IPS-11a (cell line): Measurements from ENCODE around the gene AHNAK.
"Not testable (repeated sequence)": the region's sequence is repeated elsewhere in the genome, so short reads cannot be mapped to it uniquely, and the experiment has no call there.

ENCODE experiments used
- H3K4me3 ChIP-seq: one replicate; pipeline ENCODE4 v1.5.1; 2013; ENCODE audit warnings: low read depth, low read length, control low read depth

AHNAK gene

GRCh38 chr11:62572431-62572830 is 25.8 kb upstream of the AHNAK start:
- H3K4me3 ChIP-seq: peak overlapping the region; percentile 98

DNA sequence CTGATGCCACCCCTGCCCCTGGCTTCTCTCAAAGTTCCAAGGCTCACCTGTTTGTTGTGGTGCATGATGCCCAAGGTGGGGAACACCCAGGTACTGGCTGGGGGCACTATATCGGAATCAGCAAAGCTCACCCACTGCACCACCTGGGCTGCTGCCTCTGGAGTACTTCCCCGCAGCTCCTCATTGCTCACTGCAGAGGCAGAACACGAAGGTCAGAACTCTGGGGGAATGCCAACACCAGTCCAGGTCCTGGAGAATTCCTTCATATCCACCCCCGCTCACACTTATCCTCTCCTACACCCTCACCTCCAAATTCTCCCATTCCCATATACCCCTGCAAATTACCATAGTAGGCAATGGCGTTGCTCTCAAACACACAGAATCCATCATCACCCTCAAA is 24.9 kb upstream of the AHNAK start:
- H3K4me3 ChIP-seq: not testable (repeated sequence)

GRCh38 chr11:62570903-62571302 is 24.3 kb upstream of the AHNAK start:
- H3K4me3 ChIP-seq: not testable (repeated sequence)

- no peak overlapping the region for H3K4me3 ChIP-seq
Observed at GRCh38 chr11:62569611-62570010, 23.0 kb upstream of the AHNAK start.

GRCh38 chr11:62567018-62567633 is 20.5 kb upstream of the AHNAK start:
- H3K4me3 ChIP-seq: no peak overlapping the region

- no peak overlapping the region for H3K4me3 ChIP-seq
Observed at GRCh38 chr11:62566247-62566646, 19.6 kb upstream of the AHNAK start.

DNA sequence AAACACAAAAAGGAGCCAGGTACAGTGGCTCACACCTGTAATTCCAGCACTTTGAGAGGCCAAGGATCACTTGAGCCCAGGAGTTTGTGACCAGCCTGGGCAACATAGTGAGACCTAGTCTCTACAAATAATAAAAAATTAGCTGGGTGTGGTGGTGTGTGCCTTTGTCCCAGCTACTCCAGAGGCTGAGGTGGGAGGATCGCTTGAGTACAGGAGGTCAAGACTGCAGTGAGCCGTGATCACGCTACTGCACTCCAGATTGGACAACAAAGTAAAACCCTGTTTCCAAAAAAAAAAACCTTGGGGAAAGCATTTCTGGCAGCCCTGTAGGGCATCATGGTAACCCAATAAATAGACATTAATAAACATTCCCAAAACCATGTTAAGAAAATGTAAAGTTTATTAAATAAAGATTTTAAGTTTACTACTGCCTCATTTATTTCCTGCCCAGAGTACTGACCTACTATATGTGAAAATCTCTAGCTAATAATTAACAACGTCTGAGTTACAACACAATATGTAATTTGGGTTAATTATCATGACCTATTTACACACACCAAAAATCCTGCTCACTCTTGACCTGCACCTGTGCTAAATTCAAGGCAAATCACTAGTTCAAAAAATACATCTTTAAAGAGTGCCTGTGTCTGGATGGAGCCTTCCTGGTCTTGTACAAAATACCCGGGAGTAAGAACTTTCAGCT is 18.6 kb upstream of the AHNAK start:
- no peak overlapping the region for H3K4me3 ChIP-seq

- H3K4me3 ChIP-seq: not testable (repeated sequence)
Observed at GRCh38 chr11:62561677-62562230, 15.1 kb upstream of the AHNAK start.

DNA sequence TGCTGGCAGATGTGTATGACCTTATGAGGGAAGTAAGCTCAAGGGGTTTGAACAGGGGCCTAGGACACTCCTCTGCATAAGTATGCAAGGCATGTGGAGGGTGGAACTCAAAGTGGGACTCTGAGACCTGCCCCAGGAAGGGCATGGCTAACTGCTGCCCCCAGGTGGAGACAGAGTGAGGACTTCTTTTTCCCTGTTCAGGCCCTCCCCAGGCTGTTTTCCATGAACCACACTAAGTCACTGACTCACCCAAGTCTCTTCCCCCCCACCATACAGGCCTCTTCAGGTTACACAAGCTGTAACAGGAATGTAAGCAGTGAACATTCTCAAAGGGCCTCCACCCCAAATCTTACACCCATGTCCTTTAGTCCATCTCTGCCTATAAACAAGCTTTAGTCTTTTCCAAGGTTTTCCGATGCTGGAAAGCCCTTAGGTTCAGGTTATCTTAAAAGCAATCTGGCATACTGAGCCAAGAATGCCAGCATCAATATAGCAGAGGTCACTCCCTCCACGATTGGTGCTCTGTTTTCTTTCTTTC is 14.0 kb upstream of the AHNAK start:
- H3K4me3 ChIP-seq: no peak overlapping the region

DNA sequence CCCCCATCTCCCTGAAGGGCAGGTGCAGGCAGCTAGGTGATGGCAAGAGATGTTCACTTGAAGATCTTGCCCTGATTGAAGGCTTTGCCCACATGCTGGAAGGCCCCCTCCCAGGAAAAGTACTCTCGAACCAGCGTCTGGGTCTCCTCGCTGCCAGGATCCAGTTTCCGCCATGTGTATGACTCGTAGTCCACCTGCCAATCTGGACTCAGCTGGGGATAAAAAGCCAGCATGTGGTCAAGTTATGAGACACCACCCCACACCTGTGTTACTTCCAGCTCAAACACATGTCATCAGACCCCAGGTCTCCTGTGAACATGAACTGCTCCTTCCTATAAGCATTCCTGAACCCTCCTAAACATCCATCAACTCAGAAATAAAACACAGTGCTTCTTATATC is 13.0 kb upstream of the AHNAK start:
- H3K4me3 ChIP-seq: not testable (repeated sequence)

- H3K4me3 ChIP-seq: no peak overlapping the region
Observed at GRCh38 chr11:62559204-62559603, 12.6 kb upstream of the AHNAK start.

- H3K4me3 ChIP-seq: no peak overlapping the region
Observed at GRCh38 chr11:62558669-62559068, 12.1 kb upstream of the AHNAK start.

- H3K4me3 ChIP-seq: no peak overlapping the region
Observed at GRCh38 chr11:62556875-62557631, 10.4 kb upstream of the AHNAK start.

DNA sequence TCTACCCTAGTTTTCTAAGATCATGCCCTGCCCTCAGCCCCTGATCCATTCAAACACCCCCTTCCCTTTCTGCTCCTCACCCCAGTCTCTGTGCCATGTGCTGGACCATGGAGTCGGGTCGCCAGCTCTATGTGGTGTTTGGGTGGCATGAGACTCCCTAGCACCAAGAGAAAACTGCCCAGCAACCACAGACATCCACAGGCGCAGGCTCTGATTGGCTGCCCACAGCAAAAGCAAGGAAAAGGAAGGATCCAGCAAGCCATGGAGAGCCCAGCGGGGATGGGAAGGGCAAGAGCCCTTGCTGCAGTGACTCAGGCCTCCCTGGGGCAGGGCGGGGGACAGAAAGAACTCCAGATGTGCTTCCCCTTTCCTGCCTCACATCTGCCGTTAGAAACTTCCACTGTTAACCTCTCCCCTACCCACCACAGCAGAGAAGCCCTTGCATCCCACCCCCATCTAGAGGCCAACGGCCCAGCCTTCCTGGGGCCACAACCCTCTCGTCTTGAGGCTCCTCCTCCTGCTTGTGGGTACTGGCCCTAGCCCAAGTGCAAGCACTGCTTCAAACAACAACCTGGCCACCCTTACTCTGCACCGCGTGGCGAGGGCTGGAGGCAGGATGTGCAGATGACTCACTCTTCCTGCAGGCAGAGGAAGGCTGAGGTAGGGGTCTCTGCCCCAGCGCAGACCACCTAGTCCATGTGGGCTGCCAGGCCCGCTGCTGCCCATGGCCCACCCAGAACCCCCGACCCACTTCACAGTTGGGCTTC is 9.7 kb upstream of the AHNAK start:
- no peak overlapping the region for H3K4me3 ChIP-seq

- no peak overlapping the region for H3K4me3 ChIP-seq
Observed at GRCh38 chr11:62555464-62556107, 9.0 kb upstream of the AHNAK start.

GRCh38 chr11:62554387-62555167 is 8.0 kb upstream of the AHNAK start:
- no peak overlapping the region for H3K4me3 ChIP-seq

- H3K4me3 ChIP-seq: no peak overlapping the region
Observed at GRCh38 chr11:62553839-62554361, 7.3 kb upstream of the AHNAK start.

DNA sequence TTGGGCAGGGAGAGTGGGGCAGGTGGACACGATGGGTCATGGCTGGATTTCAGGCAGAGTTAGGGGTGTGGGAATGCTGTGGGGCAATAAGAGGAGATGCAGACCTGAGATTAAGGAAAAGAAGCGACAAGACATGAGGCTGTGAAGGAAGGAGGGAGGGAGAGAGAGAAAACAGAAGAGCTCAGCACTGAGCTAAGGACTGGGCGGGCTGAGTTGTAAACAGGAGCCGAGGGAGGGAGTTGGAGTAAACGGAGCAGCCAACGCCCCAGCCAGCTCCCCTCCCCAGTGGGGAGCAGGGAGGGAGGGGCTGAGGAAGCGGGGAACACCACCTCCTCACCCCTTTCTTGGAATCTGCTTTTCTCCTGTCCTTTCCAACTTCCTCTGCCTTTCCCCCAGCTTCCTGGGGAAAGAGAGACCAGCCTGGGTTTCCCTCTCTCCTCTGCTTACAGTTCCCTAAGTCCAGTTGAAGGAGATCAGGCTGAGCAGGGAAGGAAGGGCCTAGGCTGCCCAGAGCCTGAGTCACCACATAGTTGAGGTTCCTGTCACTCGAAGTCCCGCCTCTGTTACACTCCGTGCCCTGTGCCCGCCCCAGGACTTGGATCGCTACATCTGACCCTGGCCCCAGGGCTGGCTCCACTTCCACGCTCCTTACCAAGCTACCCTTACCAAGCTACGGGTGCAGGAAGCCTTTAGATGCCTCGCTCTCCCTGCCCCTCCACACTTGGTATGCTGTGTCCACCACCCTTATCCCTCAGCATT is 6.7 kb upstream of the AHNAK start:
- no peak overlapping the region for H3K4me3 ChIP-seq
